ENCODE data around the gene HMCN1.

HMCN1 gene

GRCh38 chr1:185987611-185988321 lies 253.6 kb downstream of the HMCN1 start:
- TF ChIP-seq CTCF (IDR thresholded peaks at IDR 0.05) (no peak), ZFX (IDR thresholded peaks at IDR 0.05; ENCODE audit: borderline replicate concordance) (no peak)
- H3K27ac ChIP-seq: no peak overlapping the region

GRCh38 chr1:185990565-185990964 lies 256.4 kb downstream of the HMCN1 start:
- no peak overlapping the region for H3K27ac ChIP-seq
- TF ChIP-seq CTCF (IDR thresholded peaks at IDR 0.05) (no peak), ZFX (IDR thresholded peaks at IDR 0.05; ENCODE audit: borderline replicate concordance) (no peak)

GRCh38 chr1:185991266-185991665 lies 257.1 kb downstream of the HMCN1 start:
- TF ChIP-seq ZFX (IDR thresholded peaks at IDR 0.05; ENCODE audit: borderline replicate concordance) (no peak), CTCF (IDR thresholded peaks at IDR 0.05) (no peak)

GRCh38 chr1:185996211-185996610 lies 262.0 kb downstream of the HMCN1 start:
- no peak overlapping the region for H3K27ac ChIP-seq
- TF ChIP-seq CTCF (IDR thresholded peaks at IDR 0.05) (no peak), ZFX (IDR thresholded peaks at IDR 0.05; ENCODE audit: borderline replicate concordance) (no peak)

More at GRCh38 chr1:185991266-185991665, 257.1 kb downstream of the HMCN1 start:
- no peak overlapping the region for H3K27ac ChIP-seq

- TF ChIP-seq CTCF (IDR thresholded peaks at IDR 0.05) (peak; percentile 22; the same call in 1 of the 2 replicates), ZFX (IDR thresholded peaks at IDR 0.05; ENCODE audit: borderline replicate concordance) (no peak)
- no peak overlapping the region for H3K27ac ChIP-seq
These were observed 264.2 kb downstream of the HMCN1 start for GRCh38 chr1:185998391-185998790.

GRCh38 chr1:186002406-186002805 lies 268.2 kb downstream of the HMCN1 start:
- TF ChIP-seq ZFX (IDR thresholded peaks at IDR 0.05; ENCODE audit: borderline replicate concordance): no peak
- no peak for TF ChIP-seq CTCF (IDR thresholded peaks at IDR 0.05)

GRCh38 chr1:186009039-186009737 lies 275.0 kb downstream of the HMCN1 start:
- H3K27ac ChIP-seq: no peak overlapping the region
- TF ChIP-seq CTCF (IDR thresholded peaks at IDR 0.05) (no peak), ZFX (IDR thresholded peaks at IDR 0.05; ENCODE audit: borderline replicate concordance) (no peak)

More at GRCh38 chr1:186002406-186002805, 268.2 kb downstream of the HMCN1 start:
- no peak overlapping the region for H3K27ac ChIP-seq

Measured in 22Rv1 (cell line).